Stimulated activated CD8-positive, alpha-beta memory T cell treated with anti-CD3 and anti-CD28 coated beads, Interleukin-4, amount 100 ng/mL, for 1 hour (primary cell): ENCODE results near the gene BCL2.
"Not testable (repeated sequence)": the region's sequence is repeated elsewhere in the genome, so short reads cannot be mapped to it uniquely, and the experiment has no call there.

Experiments used
- DNase-seq, 2 donors: peaks; one replicate each; pipeline ENCODE4 v3.0.0-alpha.2; 2020; ENCODE audit warnings: low read depth in 2 of 2, low spot score in 1 of 2

The BCL2 gene

DNA sequence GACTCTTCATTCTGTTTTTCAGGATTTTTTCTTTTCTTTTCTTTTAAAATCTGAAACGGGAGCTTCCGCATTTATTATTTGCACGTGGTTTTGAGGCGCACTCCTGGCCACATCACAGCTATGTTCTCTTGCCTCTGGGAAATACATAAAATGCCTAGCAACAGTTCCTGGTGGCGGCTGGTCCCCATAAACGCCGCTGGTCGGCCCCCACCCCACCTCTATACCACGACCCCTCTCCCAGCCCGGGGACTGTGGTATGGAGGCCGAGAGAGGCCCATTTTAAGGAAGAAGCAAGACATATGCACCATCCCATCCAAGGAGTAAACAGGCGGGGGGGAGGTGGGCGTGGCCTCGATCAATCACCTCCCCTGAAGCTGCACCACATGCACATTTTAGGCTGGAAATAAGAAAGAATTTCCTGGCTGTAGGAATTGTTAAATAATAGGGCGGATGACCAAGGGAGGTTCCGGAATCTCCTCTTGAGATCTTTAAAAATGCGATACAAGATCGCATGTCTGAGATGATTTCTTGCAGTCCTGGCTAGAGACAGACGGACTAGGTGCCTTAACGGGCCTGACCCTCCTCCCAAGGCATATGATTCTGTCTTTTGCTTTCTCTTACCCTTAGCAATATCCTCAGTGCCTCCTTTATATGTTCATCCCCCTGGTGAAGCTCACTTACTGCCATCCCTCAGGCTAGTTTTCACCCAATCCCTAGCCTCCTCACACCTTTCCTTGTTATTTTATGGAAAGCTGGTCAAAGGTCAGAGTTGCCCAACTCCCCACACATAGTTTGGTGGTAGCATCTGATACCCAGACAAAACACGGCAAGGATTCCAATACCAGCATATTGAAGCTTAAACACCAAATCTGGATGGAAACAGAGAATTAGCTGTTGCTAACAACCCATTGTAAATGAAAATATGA is 82.4 kb downstream of the BCL2 start:
- no peak for DNase-seq

DNA sequence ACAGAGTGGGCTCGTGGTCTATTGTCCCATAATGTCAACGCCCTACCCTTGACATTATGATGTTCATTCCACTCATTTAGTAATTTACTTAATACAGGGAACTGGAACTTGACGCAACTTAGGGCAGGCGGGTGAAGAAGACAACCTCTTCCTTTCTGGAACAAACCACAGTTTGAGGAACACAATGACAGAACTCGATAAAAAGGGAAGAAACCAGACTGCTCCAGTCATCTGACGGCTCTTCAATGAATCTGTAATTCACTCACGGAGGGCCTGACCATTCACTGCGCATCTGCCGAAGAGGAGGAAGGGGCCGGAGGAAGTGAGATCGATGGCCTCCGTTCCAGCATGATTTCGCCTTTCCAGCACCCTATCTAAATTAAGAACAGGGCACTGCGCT is 83.2 kb downstream of the BCL2 start:
- DNase-seq = no peak

DNA sequence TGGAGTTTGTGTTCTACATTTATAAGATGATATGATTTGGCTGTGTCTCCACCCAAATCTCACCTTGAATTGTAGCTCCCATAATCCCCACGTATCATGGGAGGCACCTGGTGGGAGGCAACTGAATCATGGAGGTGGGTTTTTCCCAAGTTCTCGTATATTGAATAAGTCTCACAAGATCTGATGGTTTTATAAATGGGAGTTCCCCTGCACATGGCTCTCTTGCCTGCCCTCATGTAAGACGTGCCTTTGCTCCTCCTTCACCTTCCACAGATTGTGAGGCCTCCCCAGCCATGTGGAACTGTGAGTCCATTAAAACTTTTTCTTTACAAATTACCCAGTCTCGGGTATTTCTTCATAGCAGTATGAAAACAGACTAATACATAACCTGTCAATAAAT is 83.6 kb downstream of the BCL2 start:
- DNase-seq = not testable (repeated sequence)

DNA sequence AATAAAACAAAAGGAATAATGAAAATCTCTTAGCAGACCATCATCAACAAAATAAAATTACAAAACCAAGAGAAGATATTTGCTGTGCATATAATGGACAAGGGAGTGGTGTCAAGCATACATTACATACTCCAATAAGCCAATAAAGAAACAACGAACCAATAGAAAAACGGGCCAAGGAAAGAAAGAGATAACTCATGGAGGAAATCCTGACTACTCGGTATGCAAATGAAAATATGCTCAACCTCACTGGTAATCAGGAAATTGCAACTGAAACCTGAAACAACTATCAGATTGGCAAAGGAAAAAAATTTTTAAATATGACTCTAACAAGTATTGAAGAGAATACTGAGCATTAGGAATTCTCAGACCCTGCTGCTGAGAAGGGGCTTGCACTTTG is 84.7 kb downstream of the BCL2 start:
- no peak for DNase-seq

DNA sequence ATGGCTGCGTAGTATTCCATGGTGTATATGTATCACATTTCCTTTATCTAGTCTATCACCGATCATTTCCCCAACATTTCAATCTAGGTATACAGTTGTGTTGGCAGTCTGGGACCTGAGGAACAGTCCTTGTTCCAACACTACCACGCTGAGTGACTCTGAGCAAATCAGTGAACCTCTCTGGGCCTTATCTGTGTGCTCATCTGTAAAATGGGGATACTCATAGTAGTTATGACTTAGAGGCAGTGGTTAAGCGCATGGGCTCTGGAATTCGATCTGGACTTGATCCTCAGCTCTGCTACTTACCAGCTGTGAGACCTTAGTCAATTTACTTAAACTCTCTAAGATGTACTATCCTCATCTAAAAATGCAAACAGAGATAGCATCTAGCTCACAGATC is 85.1 kb downstream of the BCL2 start:
- DNase-seq = no peak

DNA sequence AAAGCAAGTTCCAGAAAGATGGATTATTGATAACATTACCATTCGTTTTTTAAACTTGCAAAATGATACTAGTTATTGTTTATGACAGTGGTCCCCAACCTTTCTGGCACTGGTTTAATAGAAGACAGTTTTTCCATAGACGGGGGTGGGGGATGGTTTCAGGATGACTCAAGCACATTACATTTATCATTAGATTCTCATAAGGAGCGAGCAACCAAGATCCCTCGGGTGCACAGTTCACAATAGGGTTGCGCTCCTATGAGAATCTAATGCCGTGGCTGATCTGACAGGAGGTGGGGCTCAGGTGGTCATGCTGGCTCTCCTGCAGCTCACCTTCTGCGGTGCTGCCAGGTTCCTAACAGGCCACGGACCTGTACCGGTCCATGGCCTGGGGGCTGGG is 86.2 kb downstream of the BCL2 start:
- no peak for DNase-seq

DNA sequence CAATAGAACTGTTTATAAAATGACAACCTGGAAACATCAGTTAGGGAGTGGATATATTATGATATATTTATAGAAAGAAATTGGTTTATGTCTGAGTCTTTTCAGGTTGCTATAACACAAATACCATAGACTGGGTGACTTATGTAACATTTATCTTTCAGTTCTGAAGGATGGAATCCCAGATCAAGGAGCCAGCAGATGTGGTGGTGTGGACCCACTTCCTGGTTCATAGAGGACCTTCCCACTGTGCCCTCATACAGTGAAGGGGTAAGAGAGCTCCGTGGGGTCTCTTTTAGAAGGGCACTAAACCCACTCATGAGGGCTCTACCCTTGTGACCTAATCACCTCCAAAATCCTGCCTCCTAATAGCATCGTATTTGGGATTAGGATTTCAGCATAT is 86.7 kb downstream of the BCL2 start:
- no peak for DNase-seq

DNA sequence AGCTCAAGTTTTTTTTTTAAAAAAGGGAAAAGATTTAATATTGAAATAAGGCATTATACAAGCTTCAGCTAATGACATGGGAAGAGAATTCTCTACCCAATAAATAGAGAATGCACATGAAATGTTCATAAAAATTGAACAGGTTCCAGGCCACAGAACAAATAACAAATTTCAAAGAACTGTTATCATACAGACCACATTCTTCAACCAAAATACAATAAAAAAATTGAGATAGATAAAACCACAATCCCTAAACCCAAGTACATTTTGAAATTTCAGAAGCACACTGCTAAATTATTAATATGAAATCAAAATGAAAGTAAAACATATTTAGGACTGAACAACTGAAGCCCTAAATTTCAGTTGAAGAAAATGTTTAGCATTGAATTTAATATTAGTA is 89.6 kb downstream of the BCL2 start:
- no peak for DNase-seq

DNA sequence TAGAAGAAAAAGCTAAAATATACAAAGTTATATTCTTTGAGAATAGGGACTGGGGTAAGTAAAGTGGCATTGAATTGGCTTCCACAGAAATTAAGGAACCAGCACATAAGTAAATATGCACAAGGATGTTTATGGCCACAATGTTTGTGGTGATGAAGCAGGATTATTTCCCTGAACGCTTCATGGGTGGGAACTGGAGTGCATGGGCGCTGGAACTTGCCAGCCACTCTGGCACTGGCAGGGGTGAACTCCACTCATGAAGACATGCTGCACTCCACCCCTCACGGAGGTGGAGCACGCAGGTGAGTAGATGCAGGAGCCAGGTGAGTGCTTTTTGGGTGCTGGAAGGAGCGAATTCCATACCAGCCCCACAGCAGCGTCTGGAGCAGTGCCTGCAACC is 94.1 kb downstream of the BCL2 start:
- DNase-seq = no peak

DNA sequence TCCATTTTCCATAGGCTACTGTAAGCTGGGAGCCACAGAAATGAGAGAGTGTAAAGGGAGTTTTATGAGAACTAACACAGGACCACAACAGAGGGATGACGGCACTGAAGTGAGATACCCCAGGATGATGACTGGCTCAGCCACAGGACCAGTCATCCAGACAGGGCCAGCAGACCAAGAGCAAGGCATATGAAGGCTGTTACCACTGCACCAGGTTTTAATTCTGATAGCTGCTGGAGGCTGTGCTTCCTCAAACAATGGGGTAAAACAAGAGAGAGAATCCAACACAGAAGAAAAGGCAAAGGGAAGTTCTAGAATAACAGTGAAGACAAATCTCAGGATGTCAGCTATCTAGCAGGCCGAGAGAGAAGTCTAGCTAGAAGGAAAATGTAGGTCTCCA is 94.9 kb downstream of the BCL2 start:
- DNase-seq = no peak

DNA sequence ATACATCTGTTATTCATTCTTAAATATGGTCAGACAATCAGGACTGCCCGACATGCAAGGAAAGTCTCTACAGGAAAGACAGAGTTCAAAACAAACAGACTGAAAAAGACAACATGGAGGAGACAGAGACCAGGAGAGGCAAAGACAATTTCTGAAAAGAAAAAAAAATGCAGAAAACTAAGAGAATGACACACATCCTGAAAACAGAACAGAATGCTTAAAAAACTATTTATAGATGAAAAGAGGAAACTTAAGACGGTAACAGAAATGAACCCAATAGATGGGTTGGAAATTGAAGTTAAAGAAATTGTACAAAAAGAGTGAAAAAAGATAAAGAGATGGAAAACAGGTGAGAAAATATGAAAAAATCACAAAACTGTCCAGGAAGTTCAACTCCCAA is 95.7 kb downstream of the BCL2 start:
- no peak for DNase-seq

DNA sequence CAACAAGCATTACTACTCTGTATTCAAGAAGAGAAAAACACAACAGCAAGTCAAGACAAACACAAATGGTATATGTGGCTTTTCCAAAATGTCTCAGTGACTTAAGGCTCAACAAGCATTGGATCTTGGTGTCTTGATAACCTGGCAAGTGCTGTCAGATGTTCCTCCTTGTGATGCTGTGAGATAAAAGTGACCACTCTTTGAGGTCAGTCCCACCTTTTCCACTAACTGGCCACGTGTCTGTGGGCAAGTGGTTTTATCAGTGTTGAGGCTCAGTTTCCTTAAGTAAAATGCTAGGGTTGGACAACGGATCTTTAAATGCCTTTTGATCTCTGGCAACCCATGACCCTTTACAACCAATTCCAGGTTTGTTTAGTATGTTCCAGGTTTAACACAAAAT is 98.7 kb downstream of the BCL2 start:
- no peak for DNase-seq

DNA sequence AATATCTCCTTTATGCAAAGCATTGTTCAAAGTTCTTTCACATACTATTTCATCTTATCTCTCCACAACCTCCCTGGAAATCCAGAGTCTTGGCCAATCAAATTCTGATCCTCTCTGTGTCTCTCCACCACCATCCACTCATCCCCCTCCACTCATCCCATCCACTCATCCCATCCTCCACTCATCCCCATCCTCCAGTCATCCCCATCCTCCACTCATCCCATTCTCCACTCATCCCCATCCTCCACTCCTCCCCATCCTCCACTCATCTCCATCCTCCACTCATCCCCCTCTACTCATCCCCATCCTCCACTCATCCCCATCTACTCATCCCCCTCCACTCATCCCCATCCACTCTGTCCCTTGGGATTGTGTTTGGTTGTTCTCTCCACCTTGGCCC is 101.1 kb downstream of the BCL2 start:
- DNase-seq = no peak

DNA sequence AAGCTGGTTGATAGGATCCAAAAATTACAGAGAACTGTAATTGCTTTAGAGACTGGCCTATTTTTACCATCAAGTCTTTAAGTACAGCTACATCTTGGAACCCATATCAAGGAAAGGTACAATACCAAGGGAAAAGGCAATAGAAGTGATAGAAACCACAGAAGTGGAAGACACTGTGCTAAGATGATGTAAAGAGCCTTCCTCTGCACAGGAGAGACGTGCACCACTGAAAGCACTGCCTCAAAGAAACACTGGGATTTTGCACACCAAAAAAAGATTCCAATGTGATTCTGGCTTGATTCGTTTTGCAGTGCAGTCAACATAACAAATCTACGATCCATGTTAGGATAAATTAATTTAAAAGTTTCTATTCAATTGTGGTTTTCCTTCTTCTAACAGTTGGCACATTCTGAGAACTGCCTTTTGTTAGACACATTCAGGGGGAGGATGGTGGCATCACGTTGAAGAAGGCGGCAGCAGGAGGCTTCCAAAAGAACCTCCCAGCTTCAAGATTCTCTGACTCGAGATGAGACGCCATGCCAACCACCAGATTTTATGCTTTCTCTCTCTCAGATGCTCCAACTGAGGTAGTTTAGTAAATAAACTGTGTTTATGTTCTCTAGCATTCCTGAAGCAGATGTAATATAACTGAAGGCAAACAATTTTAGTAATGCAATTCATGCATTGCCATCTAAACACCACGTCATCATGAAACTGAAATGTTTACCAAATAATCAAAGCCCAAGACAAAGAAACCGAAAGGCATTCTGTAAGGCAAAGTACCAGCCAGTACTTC is 102.9 kb downstream of the BCL2 start:
- DNase-seq = no peak

DNA sequence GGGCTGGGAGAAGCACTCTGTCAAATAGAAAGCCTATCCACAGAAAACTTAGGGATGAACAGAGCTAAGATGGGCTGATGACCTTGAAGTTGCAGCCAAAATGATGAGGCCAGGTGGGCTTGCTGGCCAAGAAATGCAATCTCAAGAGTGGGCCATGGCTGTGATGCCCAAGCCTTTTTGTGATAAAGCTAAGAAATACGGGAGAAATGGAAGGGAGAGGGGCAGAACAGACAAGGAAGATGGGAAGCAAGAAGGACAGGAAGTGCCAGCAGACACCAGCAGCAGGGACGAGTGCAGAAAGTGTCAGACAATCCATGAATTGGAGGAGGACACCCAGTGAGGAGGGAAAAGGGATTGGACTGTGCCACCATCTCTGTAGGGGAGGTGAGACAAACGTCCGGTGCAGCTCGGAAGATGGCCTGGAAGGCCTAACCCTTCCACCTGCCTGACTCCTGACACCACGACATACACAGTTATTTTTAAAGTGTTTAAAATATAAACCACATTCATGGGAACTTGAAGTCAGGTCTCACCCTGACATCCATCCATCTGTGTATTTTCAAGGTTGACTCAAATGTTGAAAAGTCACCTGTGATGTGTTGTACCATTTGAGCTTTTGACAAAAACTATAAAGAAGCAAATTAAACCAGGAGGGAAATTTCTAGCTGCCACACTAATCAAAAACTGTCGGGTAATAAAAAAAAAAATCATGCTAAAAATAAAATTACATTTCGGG is 105.5 kb downstream of the BCL2 start:
- DNase-seq = no peak

DNA sequence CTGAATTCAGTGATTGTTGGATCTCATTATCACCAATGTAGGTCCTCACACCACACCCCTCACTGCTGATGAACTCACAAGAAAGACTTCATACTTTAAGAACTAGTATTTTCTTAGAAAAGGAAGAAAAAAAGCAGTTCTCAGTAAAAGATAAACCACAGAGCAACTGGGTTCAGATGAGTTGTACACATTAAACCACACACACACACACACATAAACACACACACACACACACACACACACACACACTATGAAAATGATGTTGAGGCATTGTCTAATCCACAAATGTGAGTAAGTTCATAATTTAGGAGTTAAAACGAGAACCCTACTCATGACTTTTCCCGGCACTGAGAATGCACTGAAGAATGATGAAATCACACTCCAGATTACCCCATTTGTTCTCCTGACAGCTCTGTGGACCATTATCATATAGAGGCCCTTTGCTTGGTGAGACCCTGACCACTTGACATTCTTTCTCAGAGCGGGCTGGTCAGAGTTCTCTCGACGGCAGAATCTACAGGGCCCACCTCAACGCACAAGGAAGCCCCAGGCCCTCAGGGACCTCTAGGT is 106.2 kb downstream of the BCL2 start:
- no peak for DNase-seq

DNA sequence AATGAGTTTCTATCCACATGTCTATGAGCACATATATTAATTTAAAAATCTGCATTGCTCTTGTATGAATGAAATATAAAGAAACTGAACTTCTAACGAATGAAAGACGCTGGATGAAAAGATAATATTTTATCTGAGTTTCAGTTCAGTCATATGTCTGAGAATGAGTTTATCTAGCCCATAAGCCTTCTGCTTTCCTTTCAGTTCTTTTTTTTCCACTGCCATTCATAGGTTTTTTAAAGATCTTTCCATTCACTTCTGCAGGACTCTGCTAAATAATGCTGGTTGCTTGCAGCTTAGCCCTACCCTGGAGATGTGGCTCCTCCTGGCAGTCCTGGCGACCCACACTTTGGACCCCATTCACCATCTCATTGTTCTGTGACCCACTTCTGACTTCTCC is 109.0 kb downstream of the BCL2 start:
- no peak for DNase-seq

DNA sequence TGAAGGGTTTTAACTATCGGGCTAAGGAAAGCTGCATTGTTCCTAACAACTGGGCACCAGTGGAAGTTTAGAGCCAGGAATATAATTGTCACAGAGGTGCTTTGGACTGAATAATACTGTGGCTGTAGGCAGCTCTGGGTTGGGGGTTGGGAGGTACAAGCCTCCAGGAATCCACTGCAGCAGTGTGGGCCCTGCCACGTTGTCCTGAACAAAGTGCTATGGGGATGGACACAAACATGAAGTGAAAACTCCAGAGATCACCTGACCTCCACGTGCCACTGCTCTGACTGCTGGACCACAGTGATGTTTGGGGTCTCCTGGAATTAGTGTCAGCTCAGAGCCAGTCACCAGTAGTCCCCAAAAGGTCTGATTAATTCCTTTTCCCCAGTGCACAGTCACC is 110.9 kb downstream of the BCL2 start:
- no peak for DNase-seq

DNA sequence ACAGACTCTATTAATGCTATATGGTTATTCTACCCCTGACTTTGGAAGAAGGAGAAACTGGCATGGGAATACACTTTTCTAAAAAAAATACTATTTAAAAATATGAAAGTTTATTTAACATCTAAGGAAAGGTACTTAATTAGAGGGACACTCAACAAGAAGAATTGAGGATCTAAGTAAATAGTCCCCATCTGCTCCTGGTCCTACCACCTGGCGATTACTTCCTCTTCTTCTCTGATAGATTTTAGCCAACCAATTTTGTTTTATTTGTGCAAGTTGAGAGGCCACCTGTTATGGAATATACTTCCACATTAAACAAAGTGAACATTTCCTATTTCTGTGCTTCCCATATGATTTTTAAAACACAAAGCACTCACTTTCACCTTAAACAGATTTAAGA is 111.7 kb downstream of the BCL2 start:
- no peak for DNase-seq

DNA sequence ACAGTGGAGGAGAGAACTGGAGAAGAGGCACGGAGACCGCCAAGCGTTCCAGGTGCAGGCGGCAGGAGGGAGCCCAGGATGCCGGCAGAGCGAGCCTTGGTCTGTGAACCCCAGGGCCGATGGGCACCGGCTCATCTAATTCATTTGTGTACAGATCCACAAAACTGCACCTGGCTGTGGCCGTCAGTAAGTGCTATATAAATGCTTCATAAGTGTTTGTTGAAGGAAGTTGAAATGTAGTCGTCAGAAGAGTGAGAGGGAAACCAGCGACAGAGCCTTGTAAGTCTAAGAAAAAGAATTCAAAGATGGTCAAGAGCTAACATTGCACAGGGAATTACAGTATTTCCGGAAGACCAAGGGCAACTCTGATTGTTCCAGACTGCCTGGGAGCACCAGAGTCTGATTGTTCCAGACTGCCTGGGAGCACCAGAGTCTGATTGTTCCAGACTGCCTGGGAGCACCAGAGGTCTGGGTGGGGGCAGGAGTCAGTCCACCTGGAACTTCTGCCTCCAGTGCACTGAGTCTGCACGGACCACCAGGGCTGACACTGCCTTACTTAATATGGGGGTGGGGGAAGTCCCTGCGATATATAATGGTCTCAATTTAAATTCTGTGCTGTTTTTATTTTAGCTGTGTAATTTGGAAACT is 112.3 kb downstream of the BCL2 start:
- DNase-seq = no peak
